Activated T-cell treated with anti-CD3 and anti-CD28 coated beads, Interleukin-2, amount 50 U/mL, for 1 hour (primary cell): Measurements from ENCODE around the gene FCF1.
"Not testable (repeated sequence)": the region's sequence is repeated elsewhere in the genome, so short reads cannot be mapped to it uniquely, and the experiment has no call there.

Experiments
- DNase-seq: peaks from one replicate; pipeline ENCODE4 v3.0.0-alpha.2; 2020

Gene FCF1

GRCh38 chr14:74703043-74703442 lies 9.9 kb upstream of the FCF1 start:
- DNase-seq, result no peak

- DNase-seq, result no peak
Observed at GRCh38 chr14:74704656-74705055, 8.3 kb upstream of the FCF1 start.

GRCh38 chr14:74705613-74706500 lies 7.1 kb upstream of the FCF1 start:
- no peak for DNase-seq

GRCh38 chr14:74710480-74710879 lies 2.5 kb upstream of the FCF1 start:
- no peak for DNase-seq

GRCh38 chr14:74711651-74712050 lies 1.3 kb upstream of the FCF1 start:
- DNase-seq, result no peak

- no peak for DNase-seq
Observed at GRCh38 chr14:74713395-74713735, 421 bp downstream of the FCF1 start.

- DNase-seq, result no peak
Observed at GRCh38 chr14:74720526-74720925, 7.6 kb downstream of the FCF1 start.

- no peak for DNase-seq
Observed at GRCh38 chr14:74723134-74723533, 10.2 kb downstream of the FCF1 start.

GRCh38 chr14:74732387-74732786 lies 19.4 kb downstream of the FCF1 start:
- DNase-seq, result no peak

- DNase-seq, result no peak
Observed at GRCh38 chr14:74733221-74733620, 20.3 kb downstream of the FCF1 start.

- no peak for DNase-seq
Observed at GRCh38 chr14:74735125-74735524, 22.2 kb downstream of the FCF1 start.

- DNase-seq, result no peak
Observed at GRCh38 chr14:74737753-74738325, 24.9 kb downstream of the FCF1 start.

- DNase-seq, result no peak
Observed at GRCh38 chr14:74739293-74740030, 26.5 kb downstream of the FCF1 start.

- no peak for DNase-seq
Observed at GRCh38 chr14:74747237-74747636, 34.3 kb downstream of the FCF1 start.

- DNase-seq, result no peak
Observed at GRCh38 chr14:74754157-74754556, 41.2 kb downstream of the FCF1 start.

- no peak for DNase-seq
Observed at GRCh38 chr14:74754899-74755298, 42.0 kb downstream of the FCF1 start.

GRCh38 chr14:74756326-74756725 lies 43.4 kb downstream of the FCF1 start:
- no peak for DNase-seq

- not testable (repeated sequence) for DNase-seq
Observed at GRCh38 chr14:74758505-74758904, 45.6 kb downstream of the FCF1 start.

- peak; percentile 91 for DNase-seq
Observed at GRCh38 chr14:74762917-74763802, 50.2 kb downstream of the FCF1 start, which contains the start of gene YLPM1. Gene YLPM1, plus strand, starts transcription at chr14:74763316. Its CDS starts 174 bp downstream, at chr14:74763490.

- DNase-seq, result peak; percentile 28
Observed at GRCh38 chr14:74763803-74764531, 51.0 kb downstream of the FCF1 start.

GRCh38 chr14:74765721-74766120 lies 52.8 kb downstream of the FCF1 start:
- DNase-seq, result no peak

- no peak for DNase-seq
Observed at GRCh38 chr14:74771399-74771798, 58.5 kb downstream of the FCF1 start.
